HCT116 (cell line): Measurements from ENCODE around the gene TMEM35B. TPM values are rescaled to one million over a fixed set of nuclear protein-coding genes. Genes with fewer than 3 reads are reported as not detected.

Source experiments
- ATAC-seq: fragments of 200-7000 bp; cut with Tn5 transposase; 2 replicates; pipeline ENCODE4 v1.9.1; 2020; ENCODE audit warnings: mild to moderate bottlenecking, moderate library complexity
- BruUV-seq: library from RNA; stranded (reverse); fragments of 400-500 nt; replicated peaks from 2 replicates; lab custom pipeline; 2021; lab: Mats Ljungman, UMichigan
- CTCF ChIA-PET: fragments of 300-600 bp; sonication (Branson Sonifier 250); formaldehyde crosslinking; loops from one replicate; lab custom pipeline; 2021; ENCODE audit warnings: antibody characterized with exemption; lab: Charles Lee
- POLR2A ChIA-PET: fragments of 300-600, 350-600 bp; sonication (Branson Sonifier 250); formaldehyde crosslinking; loops from one replicate; lab custom pipeline; 2021; ENCODE audit warnings: antibody characterized with exemption; lab: Charles Lee
- RAD21 ChIA-PET, 2 experiments: fragments of 300-600 bp; sonication (Branson Sonifier 250); formaldehyde crosslinking; loops; one replicate each; lab custom pipeline; 2023; ENCODE audit warnings: low total read pairs in 2 of 2; ENCODE audit not compliant: uncharacterized antibody in 2 of 2, unreplicated experiment in 2 of 2, low non-redundant PET in 1 of 2; lab: Charles Lee
- DNase-seq: peaks from one replicate; pipeline ENCODE4 v3.0.0-alpha.2; 2010; ENCODE audit warnings: low read depth, low spot score
- H2AFZ ChIP-seq: fragments of 200-600 bp; shearing (Covaris generic), sonication (generic); 2 replicates; pipeline ENCODE4 v1.6.1; 2017; ENCODE audit warnings: low read depth, mixed run types, mixed read lengths, antibody characterized with exemption, low read length; ENCODE audit not compliant: poor library complexity, severe bottlenecking
- H3K27ac ChIP-seq: 2 replicates; pipeline ENCODE4 v1.5.1; 2012; ENCODE audit warnings: low read depth, low read length
- H3K27me3 ChIP-seq: fragments of 200-600 bp; sonication (generic); 2 replicates; pipeline ENCODE4 v1.6.1; 2016; ENCODE audit warnings: mixed run types, low read length, mixed read lengths; ENCODE audit not compliant: insufficient read depth
- H3K36me3 ChIP-seq, 2 experiments: fragments of 200-500 bp in 1 of 2; fragments of 200-600 bp in 1 of 2; sonication (Bioruptor generic) in 1 of 2; sonication (generic) in 1 of 2; 2 replicates each; pipeline versions ENCODE4 v1.5.1 to v1.6.1; 2014 to 2016; ENCODE audit warnings: low read length in 2 of 2, inconsistent platforms in 1 of 2, mixed read lengths in 1 of 2, mixed run types in 1 of 2; ENCODE audit not compliant: insufficient read depth in 2 of 2, control insufficient read depth in 1 of 2
- H3K4me1 ChIP-seq, 2 experiments: fragments of 200-600 bp in 1 of 2; sonication (generic) in 1 of 2; 2 replicates each; pipeline versions ENCODE4 v1.5.1 to v1.6.1; 2012 to 2017; ENCODE audit warnings: low read length in 2 of 2, inconsistent platforms in 1 of 2, mild to moderate bottlenecking in 1 of 2, mixed read lengths in 1 of 2, mixed run types in 1 of 2, moderate library complexity in 1 of 2; ENCODE audit not compliant: insufficient read depth in 2 of 2, control insufficient read depth in 1 of 2
- H3K4me2 ChIP-seq: fragments of 200-600 bp; sonication (generic); 2 replicates; pipeline ENCODE4 v1.6.1; 2017; ENCODE audit warnings: mixed run types, low read length, mixed read lengths
- H3K4me3 ChIP-seq, 2 experiments: fragments of 200-600 bp in 1 of 2; sonication (generic) in 1 of 2; replicated peaks in 1 of 2; 2 replicates each; pipeline ENCODE4 v1.5.1; 2011 to 2016; ENCODE audit warnings: low read length in 2 of 2, control low read depth in 1 of 2, low read depth in 1 of 2, mild to moderate bottlenecking in 1 of 2, mixed read lengths in 1 of 2, mixed run types in 1 of 2
- H3K79me2 ChIP-seq: fragments of 200-600 bp; sonication (generic); 2 replicates; pipeline ENCODE4 v1.6.1; 2017; ENCODE audit warnings: mild to moderate bottlenecking, mixed run types, low read length, moderate library complexity, mixed read lengths; ENCODE audit not compliant: insufficient read depth
- H3K9ac ChIP-seq: fragments of 200-600 bp; sonication (generic); 2 replicates; pipeline ENCODE4 v1.6.1; 2016; ENCODE audit warnings: low read length, mixed read lengths
- H3K9me2 ChIP-seq: fragments of 200-600 bp; sonication (generic), shearing (Covaris generic); 2 replicates; pipeline ENCODE4 v1.6.1; 2017; ENCODE audit warnings: mixed run types, mild to moderate bottlenecking, moderate library complexity; ENCODE audit not compliant: insufficient read depth
- H3K9me3 ChIP-seq, 2 experiments: fragments of 200-500 bp in 1 of 2; fragments of 200-600 bp in 1 of 2; sonication (Bioruptor generic) in 1 of 2; sonication (generic) in 1 of 2; 2 replicates each; pipeline ENCODE4 v1.6.1; 2014 to 2017; ENCODE audit warnings: low read length in 2 of 2, mixed read lengths in 2 of 2, inconsistent platforms in 1 of 2, low read depth in 1 of 2, mild to moderate bottlenecking in 1 of 2, mixed run types in 1 of 2, moderate library complexity in 1 of 2; ENCODE audit not compliant: control insufficient read depth in 1 of 2, insufficient read depth in 1 of 2
- H4K20me1 ChIP-seq: fragments of 200-600 bp; sonication (generic), shearing (Covaris generic); 2 replicates; pipeline ENCODE4 v1.6.1; 2017; ENCODE audit warnings: mixed run types, mild to moderate bottlenecking, moderate library complexity; ENCODE audit not compliant: insufficient read depth
- EZH2 ChIP-seq: fragments of 200-600 bp; sonication (generic); IDR thresholded peaks from 2 replicates; pipeline ENCODE4 v1.6.1; 2017; ENCODE audit warnings: antibody characterized with exemption, mixed run types
- EZH2phosphoT487 ChIP-seq: fragments of 200-600 bp; IDR thresholded peaks from 2 replicates; pipeline ENCODE4 v1.6.1; 2018; ENCODE audit warnings: antibody characterized with exemption, borderline replicate concordance
- JUND ChIP-seq: IDR thresholded peaks from 2 replicates; pipeline ENCODE4 v1.6.1; 2012
- POLR2AphosphoS5 ChIP-seq: IDR thresholded peaks from 2 replicates; pipeline ENCODE4 v1.6.1; 2011; ENCODE audit warnings: mild to moderate bottlenecking, low read depth, low read length, moderate library complexity
- RAD21 ChIP-seq: IDR thresholded peaks from 2 replicates; pipeline ENCODE4 v1.6.1; 2012; ENCODE audit warnings: low read depth, mild to moderate bottlenecking
- ZFX ChIP-seq: fragments of 450-650 bp; IDR thresholded peaks from 2 replicates; pipeline ENCODE4 v1.6.1; 2017
- ZNF274 ChIP-seq: fragments of 200-500 bp; sonication (Bioruptor generic); IDR thresholded peaks from 2 replicates; pipeline ENCODE4 v1.6.1; 2014; ENCODE audit warnings: mild to moderate bottlenecking, low read depth, low read length, inconsistent platforms
- intact Hi-C: fragments of 100-400 bp; cut with micrococcal nuclease; formaldehyde crosslinking; loops from 2 replicates; pipeline ENCODE4 v1.10.0; 2022
- total RNA-seq: library from RNA; stranded (reverse); gene quantifications from one replicate; pipeline ENCODE4 v1.2.1, GENCODE V29; 2021; ENCODE audit not compliant: unreplicated experiment
- TF ChIP-seq, protein P1 (sequence below): IDR thresholded peaks from 2 replicates; pipeline ENCODE4 v1.6.1; 2012
- TF ChIP-seq, protein P2 (sequence below): IDR thresholded peaks from 2 replicates; pipeline ENCODE4 v1.6.1; 2012
- TF ChIP-seq, protein P3 (sequence below): IDR thresholded peaks from 2 replicates; pipeline ENCODE4 v1.6.1; 2012; ENCODE audit warnings: low read depth

The TMEM35B gene
- total RNA-seq, 1 experiment from 2014 or later, result 14.6 TPM

DNA sequence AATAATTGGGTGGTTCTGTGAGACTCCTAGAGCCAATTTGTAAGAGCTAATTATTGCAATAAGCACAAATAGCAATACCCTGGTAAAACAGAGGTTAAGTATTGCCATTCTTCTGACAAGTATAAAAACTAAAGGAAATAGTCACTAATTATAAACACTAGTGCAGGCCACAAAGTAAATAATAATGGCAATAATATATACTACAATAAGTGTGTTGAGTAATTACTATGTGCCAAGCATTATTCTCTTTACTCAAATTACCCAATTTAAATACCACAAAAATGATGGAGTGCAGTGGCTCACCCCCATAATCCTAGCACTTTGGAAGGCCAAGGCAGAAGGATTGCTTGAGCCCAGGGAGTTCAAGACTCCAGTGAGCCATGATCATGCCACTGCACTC is 31.3 kb upstream of the TMEM35B start:
- intact Hi-C loops, result no loop called here
- ATAC-seq, result no peak
- ChIA-PET POLR2A (no interaction called here), RAD21 (no interaction called here), CTCF (no interaction called here)
- no peaks in the 10 kb centered on the region for H3K4me1 ChIP-seq
- no peaks in the 10 kb centered on the region for H4K20me1 ChIP-seq
- no peak overlapping the region for H3K4me2 ChIP-seq
- TF ChIP-seq POLR2AphosphoS5 (no peak), ZFX (no peak), EZH2 (no peak), ZNF274 (no peak), RAD21 (no peak)
- TF ChIP-seq, protein P1, sequence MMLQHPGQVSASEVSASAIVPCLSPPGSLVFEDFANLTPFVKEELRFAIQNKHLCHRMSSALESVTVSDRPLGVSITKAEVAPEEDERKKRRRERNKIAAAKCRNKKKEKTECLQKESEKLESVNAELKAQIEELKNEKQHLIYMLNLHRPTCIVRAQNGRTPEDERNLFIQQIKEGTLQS, result no peak
- TF ChIP-seq, protein P2, sequence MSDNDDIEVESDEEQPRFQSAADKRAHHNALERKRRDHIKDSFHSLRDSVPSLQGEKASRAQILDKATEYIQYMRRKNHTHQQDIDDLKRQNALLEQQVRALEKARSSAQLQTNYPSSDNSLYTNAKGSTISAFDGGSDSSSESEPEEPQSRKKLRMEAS, result no peak
- TF ChIP-seq, all 23 proteins: peak for 0
- H3K79me2 ChIP-seq, result no peaks in the 10 kb centered on the region
- no peak overlapping the region for H3K4me3 ChIP-seq
- no peak for DNase-seq
- no peak overlapping the region for H3K27ac ChIP-seq
- H3K36me3 ChIP-seq, result peaks cover 3 to 7% of the 10 kb centered on the region in 2 experiments; a peak in 2 of 4 replicates
- no peaks in the 10 kb centered on the region for H3K27me3 ChIP-seq
- H3K9me3 ChIP-seq, result no peaks in the 10 kb centered on the region
- H3K9me2 ChIP-seq, result no peaks in the 10 kb centered on the region
- no TSS peak for BruUV-seq
- H3K9ac ChIP-seq, result no peak overlapping the region
- no peak overlapping the region for H2AFZ ChIP-seq

DNA sequence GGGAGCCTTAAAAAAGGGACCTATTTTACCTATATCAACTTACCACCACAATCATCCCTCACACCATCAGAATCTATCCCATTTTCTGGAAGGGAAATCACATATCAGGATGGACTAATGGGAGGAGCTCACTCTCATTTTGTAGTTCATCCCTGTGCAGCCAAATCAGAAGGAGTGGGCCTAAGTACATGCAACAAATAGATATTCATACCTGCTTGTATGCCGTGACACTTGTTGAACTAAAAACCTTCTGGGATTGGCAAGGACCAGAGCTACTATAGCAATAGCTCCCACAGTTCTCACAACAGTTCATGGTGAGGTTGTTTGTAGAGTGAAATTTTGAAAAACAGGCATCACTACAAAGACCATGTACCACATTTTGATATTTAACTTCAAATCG is 29.3 kb upstream of the TMEM35B start:
- Histone ChIP-seq H4K20me1 (no peaks in the 10 kb centered on the region), H3K27ac (no peak overlapping the region), H3K4me2 (no peak overlapping the region), H3K36me3 (peaks cover 6 to 7% of the 10 kb centered on the region in 2 experiments; a peak in 2 of 4 replicates), H3K79me2 (no peaks in the 10 kb centered on the region), H3K9me3 (no peaks in the 10 kb centered on the region), H3K9me2 (no peaks in the 10 kb centered on the region), H3K27me3 (no peaks in the 10 kb centered on the region), H3K9ac (no peak overlapping the region), H3K4me3 (no peak overlapping the region), H3K4me1 (no peaks in the 10 kb centered on the region), H2AFZ (no peak overlapping the region)
- ChIA-PET RAD21 (no interaction called here), POLR2A (no interaction called here), CTCF (no interaction called here)
- intact Hi-C loops, result no loop called here
- ATAC-seq (no peak), DNase-seq (no peak)
- no peak for TF ChIP-seq JUND
- TF ChIP-seq, protein P3, sequence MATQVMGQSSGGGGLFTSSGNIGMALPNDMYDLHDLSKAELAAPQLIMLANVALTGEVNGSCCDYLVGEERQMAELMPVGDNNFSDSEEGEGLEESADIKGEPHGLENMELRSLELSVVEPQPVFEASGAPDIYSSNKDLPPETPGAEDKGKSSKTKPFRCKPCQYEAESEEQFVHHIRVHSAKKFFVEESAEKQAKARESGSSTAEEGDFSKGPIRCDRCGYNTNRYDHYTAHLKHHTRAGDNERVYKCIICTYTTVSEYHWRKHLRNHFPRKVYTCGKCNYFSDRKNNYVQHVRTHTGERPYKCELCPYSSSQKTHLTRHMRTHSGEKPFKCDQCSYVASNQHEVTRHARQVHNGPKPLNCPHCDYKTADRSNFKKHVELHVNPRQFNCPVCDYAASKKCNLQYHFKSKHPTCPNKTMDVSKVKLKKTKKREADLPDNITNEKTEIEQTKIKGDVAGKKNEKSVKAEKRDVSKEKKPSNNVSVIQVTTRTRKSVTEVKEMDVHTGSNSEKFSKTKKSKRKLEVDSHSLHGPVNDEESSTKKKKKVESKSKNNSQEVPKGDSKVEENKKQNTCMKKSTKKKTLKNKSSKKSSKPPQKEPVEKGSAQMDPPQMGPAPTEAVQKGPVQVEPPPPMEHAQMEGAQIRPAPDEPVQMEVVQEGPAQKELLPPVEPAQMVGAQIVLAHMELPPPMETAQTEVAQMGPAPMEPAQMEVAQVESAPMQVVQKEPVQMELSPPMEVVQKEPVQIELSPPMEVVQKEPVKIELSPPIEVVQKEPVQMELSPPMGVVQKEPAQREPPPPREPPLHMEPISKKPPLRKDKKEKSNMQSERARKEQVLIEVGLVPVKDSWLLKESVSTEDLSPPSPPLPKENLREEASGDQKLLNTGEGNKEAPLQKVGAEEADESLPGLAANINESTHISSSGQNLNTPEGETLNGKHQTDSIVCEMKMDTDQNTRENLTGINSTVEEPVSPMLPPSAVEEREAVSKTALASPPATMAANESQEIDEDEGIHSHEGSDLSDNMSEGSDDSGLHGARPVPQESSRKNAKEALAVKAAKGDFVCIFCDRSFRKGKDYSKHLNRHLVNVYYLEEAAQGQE, result no peak
- TF ChIP-seq, protein P1, result no peak
- TF ChIP-seq EZH2phosphoT487, result no peak
- BruUV-seq, result no TSS peak
